HepG2 (cell line): Measurements from ENCODE around the gene IQCB1. TPM values are rescaled to one million over a fixed set of nuclear protein-coding genes. Genes with fewer than 3 reads are reported as not detected.

Source experiments
- CBFB ChIP-seq: sonication (generic); formaldehyde crosslinking; IDR thresholded peaks from 2 replicates; pipeline ENCODE4 v1.4.0; 2020; ENCODE audit warnings: missing genetic modification reagents
- HMGXB4 ChIP-seq, 2 experiments: sonication (generic) in 1 of 2; formaldehyde crosslinking in 1 of 2; IDR thresholded peaks; 2 replicates each; pipeline versions ENCODE4 v1.4.0 to v1.6.1; 2018 to 2020; ENCODE audit warnings: missing genetic modification reagents in 2 of 2, borderline replicate concordance in 1 of 2, low read depth in 1 of 2, mild to moderate bottlenecking in 1 of 2, missing biosample characterization in 1 of 2
- HOXA9 ChIP-seq: sonication (generic); formaldehyde crosslinking; IDR thresholded peaks from 2 replicates; pipeline ENCODE4 v1.8.1; 2022; ENCODE audit warnings: missing genetic modification reagents, mild to moderate bottlenecking, moderate library complexity, borderline replicate concordance
- MIER3 ChIP-seq: IDR thresholded peaks from 2 replicates; pipeline ENCODE4 v1.6.1; 2016; ENCODE audit warnings: missing compliant biosample characterization, borderline replicate concordance
- MXD4 ChIP-seq: IDR thresholded peaks from 2 replicates; pipeline ENCODE4 v1.6.1; 2016; ENCODE audit warnings: mild to moderate bottlenecking, missing biosample characterization, missing genetic modification reagents
- MZF1 ChIP-seq: sonication (generic); formaldehyde crosslinking; IDR thresholded peaks from 2 replicates; pipeline ENCODE4 v1.8.1; 2023; ENCODE audit warnings: mild to moderate bottlenecking, missing genetic modification reagents, borderline replicate concordance
- SRSF4 ChIP-seq: fragments of 200-400 bp; formaldehyde crosslinking; IDR thresholded peaks from one replicate; pipeline ENCODE4 v1.6.1; 2018; ENCODE audit warnings: mild to moderate bottlenecking, low read depth, low read length, moderate library complexity; ENCODE audit not compliant: poor library complexity, severe bottlenecking
- TBL1XR1 ChIP-seq: fragments of 150-350 bp; IDR thresholded peaks from 2 replicates; pipeline ENCODE4 v1.6.1; 2014; ENCODE audit warnings: borderline replicate concordance, low read length; ENCODE audit not compliant: partially characterized antibody
- TP53 ChIP-seq: sonication (generic); formaldehyde crosslinking; conservative IDR thresholded peaks from 2 replicates; pipeline ENCODE4 v1.4.0; 2020; ENCODE audit warnings: missing genetic modification reagents
- U2AF1 ChIP-seq: fragments of 200-400 bp; formaldehyde crosslinking; optimal IDR thresholded peaks from 2 replicates; pipeline ENCODE3; 2017; ENCODE audit warnings: mild to moderate bottlenecking, low read depth, low read length
- YEATS2 ChIP-seq: sonication (generic); formaldehyde crosslinking; IDR thresholded peaks from 2 replicates; pipeline ENCODE4 v1.4.0; 2020; ENCODE audit warnings: missing genetic modification reagents, borderline replicate concordance
- ZBTB1 ChIP-seq: sonication (generic); formaldehyde crosslinking; IDR thresholded peaks from 2 replicates; pipeline ENCODE4 v1.4.0; 2020; ENCODE audit warnings: missing genetic modification reagents, borderline replicate concordance
- ZNF274 ChIP-seq: sonication (generic); formaldehyde crosslinking; IDR thresholded peaks from 2 replicates; pipeline ENCODE4 v1.5.1; 2020; ENCODE audit warnings: mild to moderate bottlenecking, missing genetic modification reagents
- ZNF670 ChIP-seq: sonication (generic); formaldehyde crosslinking; IDR thresholded peaks from 2 replicates; pipeline ENCODE4 v1.8.0; 2022; ENCODE audit warnings: mild to moderate bottlenecking, missing genetic modification reagents, borderline replicate concordance
- ZNF766 ChIP-seq: sonication (generic); formaldehyde crosslinking; IDR thresholded peaks from 2 replicates; pipeline ENCODE4 v1.5.0; 2020; ENCODE audit warnings: missing genetic modification reagents, borderline replicate concordance
- ZNF780A ChIP-seq: sonication (generic); formaldehyde crosslinking; IDR thresholded peaks from 2 replicates; pipeline ENCODE4 v1.8.0; 2022; ENCODE audit warnings: mild to moderate bottlenecking, missing genetic modification reagents, moderate library complexity
- polyA plus RNA-seq, 8 experiments: library from polyadenylated mRNA; depleted of rRNA in 3 of 8; stranded (reverse) in 7 of 8; unstranded in 1 of 8; fragments of >200 nt; fragmentation: Illumina TruSeq in 4 of 8; extraction: Trizol in 4 of 8; gene quantifications; 2 replicates each; pipeline versions ENCODE4 v1.2.1 to v1.2.3, GENCODE V29; 2011 to 2016; ENCODE audit warnings: low read depth in 4 of 8, missing spikeins in 1 of 8, mixed read lengths in 1 of 8; ENCODE audit not compliant: insufficient read depth in 1 of 8
- total RNA-seq, 5 experiments: library from RNA; depleted of rRNA; stranded (reverse); fragments of >200 nt; fragmentation: Illumina TruSeq; extraction: Trizol; gene quantifications; 2 replicates each; pipeline ENCODE4 v1.2.3, GENCODE V29; 2016; ENCODE audit warnings: low read depth in 1 of 5
- TF ChIP-seq, protein P1 (sequence below): sonication (generic); formaldehyde crosslinking; IDR thresholded peaks from 2 replicates; pipeline ENCODE4; 2020; ENCODE audit warnings: missing genetic modification reagents, mild to moderate bottlenecking, borderline replicate concordance
- TF ChIP-seq, protein P2 (sequence below): sonication (generic); formaldehyde crosslinking; IDR thresholded peaks from 2 replicates; pipeline ENCODE4 v1.4.0; 2020; ENCODE audit warnings: missing genetic modification reagents

IQCB1 gene
- total and polyA plus RNA-seq, 2 of the 13 experiments (the other 11 are each of a cell fraction or from before 2014, with no cell fraction given): 18.0 to 41.4 TPM

GRCh38 chr3:121749276-121750086, 85.4 kb downstream of the IQCB1 start, which contains the start of gene GOLGB1 (continued):
- TF ChIP-seq HMGXB4 (CRISPR knock-in tag; IDR thresholded peaks at IDR 0.05; ENCODE audit: borderline replicate concordance in 1 of 2, low read depth in 1 of 2): peak; percentile 65 to 75; a peak in 3 of 4 replicates
- TF ChIP-seq U2AF1: no peak
- TF ChIP-seq ZNF670 (CRISPR knock-in tag): 0 out of 2 replicates have a peak, but pooled peaks have one; percentile 31
- TF ChIP-seq ZNF766 (CRISPR knock-in tag): 0 out of 2 replicates have a peak, but pooled peaks have one; percentile 67
- TF ChIP-seq MXD4: peak; percentile 43; the same call in 1 of the 2 replicates
- TF ChIP-seq SRSF4: no peak
- peak; percentile 6; the same call in 1 of the 2 replicates for TF ChIP-seq MZF1
- peak; percentile 62 for TF ChIP-seq CBFB
- TF ChIP-seq ZBTB1: peak; percentile 64; the same call in 1 of the 2 replicates
- TF ChIP-seq MIER3 (CRISPR knock-in tag): peak; percentile 68; the same call in 1 of the 2 replicates
- TF ChIP-seq ZNF274 (CRISPR knock-in tag): no peak; the same call in 1 of the 2 replicates
- no peak for TF ChIP-seq TBL1XR1
- TF ChIP-seq, protein P1, sequence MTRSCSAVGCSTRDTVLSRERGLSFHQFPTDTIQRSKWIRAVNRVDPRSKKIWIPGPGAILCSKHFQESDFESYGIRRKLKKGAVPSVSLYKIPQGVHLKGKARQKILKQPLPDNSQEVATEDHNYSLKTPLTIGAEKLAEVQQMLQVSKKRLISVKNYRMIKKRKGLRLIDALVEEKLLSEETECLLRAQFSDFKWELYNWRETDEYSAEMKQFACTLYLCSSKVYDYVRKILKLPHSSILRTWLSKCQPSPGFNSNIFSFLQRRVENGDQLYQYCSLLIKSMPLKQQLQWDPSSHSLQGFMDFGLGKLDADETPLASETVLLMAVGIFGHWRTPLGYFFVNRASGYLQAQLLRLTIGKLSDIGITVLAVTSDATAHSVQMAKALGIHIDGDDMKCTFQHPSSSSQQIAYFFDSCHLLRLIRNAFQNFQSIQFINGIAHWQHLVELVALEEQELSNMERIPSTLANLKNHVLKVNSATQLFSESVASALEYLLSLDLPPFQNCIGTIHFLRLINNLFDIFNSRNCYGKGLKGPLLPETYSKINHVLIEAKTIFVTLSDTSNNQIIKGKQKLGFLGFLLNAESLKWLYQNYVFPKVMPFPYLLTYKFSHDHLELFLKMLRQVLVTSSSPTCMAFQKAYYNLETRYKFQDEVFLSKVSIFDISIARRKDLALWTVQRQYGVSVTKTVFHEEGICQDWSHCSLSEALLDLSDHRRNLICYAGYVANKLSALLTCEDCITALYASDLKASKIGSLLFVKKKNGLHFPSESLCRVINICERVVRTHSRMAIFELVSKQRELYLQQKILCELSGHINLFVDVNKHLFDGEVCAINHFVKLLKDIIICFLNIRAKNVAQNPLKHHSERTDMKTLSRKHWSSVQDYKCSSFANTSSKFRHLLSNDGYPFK (CRISPR knock-in tag): peak; percentile 86; the same call in 1 of the 2 replicates
- TF ChIP-seq YEATS2 (CRISPR knock-in tag): peak; percentile 75
- TF ChIP-seq, protein P2, sequence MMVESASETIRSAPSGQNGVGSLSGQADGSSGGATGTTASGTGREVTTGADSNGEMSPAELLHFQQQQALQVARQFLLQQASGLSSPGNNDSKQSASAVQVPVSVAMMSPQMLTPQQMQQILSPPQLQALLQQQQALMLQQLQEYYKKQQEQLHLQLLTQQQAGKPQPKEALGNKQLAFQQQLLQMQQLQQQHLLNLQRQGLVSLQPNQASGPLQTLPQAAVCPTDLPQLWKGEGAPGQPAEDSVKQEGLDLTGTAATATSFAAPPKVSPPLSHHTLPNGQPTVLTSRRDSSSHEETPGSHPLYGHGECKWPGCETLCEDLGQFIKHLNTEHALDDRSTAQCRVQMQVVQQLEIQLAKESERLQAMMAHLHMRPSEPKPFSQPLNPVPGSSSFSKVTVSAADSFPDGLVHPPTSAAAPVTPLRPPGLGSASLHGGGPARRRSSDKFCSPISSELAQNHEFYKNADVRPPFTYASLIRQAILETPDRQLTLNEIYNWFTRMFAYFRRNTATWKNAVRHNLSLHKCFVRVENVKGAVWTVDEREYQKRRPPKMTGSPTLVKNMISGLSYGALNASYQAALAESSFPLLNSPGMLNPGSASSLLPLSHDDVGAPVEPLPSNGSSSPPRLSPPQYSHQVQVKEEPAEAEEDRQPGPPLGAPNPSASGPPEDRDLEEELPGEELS (CRISPR knock-in tag): peak; percentile 45; the same call in 1 of the 2 replicates
- TF ChIP-seq HOXA9: 0 out of 2 replicates have a peak, but pooled peaks have one; percentile 57
- peak; percentile 29; the same call in 1 of the 2 replicates for TF ChIP-seq TP53
- peak; percentile 64; the same call in 1 of the 2 replicates for TF ChIP-seq ZNF780A
